Colon (tissue), 2 donors: Measurements from ENCODE around the gene URM1.

ENCODE experiments used
- FAIRE-seq: peaks from 2 replicates; lab custom pipeline; 2012; peaks lifted over from hg19 to GRCh38; lab: Jason Lieb, UNC
- donor health status: control.
- donor health status: control.

Gene URM1

GRCh38 chr9:128429513-128430086 lies 58.4 kb downstream of the URM1 start:
- FAIRE-seq = no peak

- FAIRE-seq = no peak
Measured at GRCh38 chr9:128431207-128431606, 60.0 kb downstream of the URM1 start.

- FAIRE-seq = no peak
Measured at GRCh38 chr9:128434340-128434739, 63.2 kb downstream of the URM1 start.

- FAIRE-seq = no peak
Measured at GRCh38 chr9:128435611-128436010, 64.4 kb downstream of the URM1 start.

- FAIRE-seq = no peak
Measured at GRCh38 chr9:128438343-128439109, 67.4 kb downstream of the URM1 start.

- FAIRE-seq = no peak
Measured at GRCh38 chr9:128439273-128439672, 68.1 kb downstream of the URM1 start.
